B cell (primary cell): Measurements from ENCODE around the gene CST11.

Experiments used
- CTCF ChIP-seq: fragments of 200-600 bp; IDR thresholded peaks from one replicate; pipeline ENCODE4 v1.8.0; 2022; ENCODE audit warnings: antibody characterized with exemption, mild to moderate bottlenecking
- EZH2 ChIP-seq: IDR thresholded peaks from 2 replicates; pipeline ENCODE4 v1.6.1; 2012; ENCODE audit warnings: borderline replicate concordance, low read depth, mild to moderate bottlenecking, moderate library complexity, low read length; ENCODE audit not compliant: insufficient read depth, poor library complexity, severe bottlenecking

GRCh38 chr20:23449421-23449820 is 3.3 kb downstream of the CST11 start:
- TF ChIP-seq CTCF (no peak), EZH2 (no peak)
